ENCODE measurements around the gene ZNF397. TPM values are rescaled to one million over a fixed set of nuclear protein-coding genes. Genes with fewer than 3 reads are reported as not detected.

Gene ZNF397
- total RNA-seq, 1 donor from 2014 or later: 38.6 TPM

GRCh38 chr18:35290094-35290735 is 49.4 kb downstream of the ZNF397 start, which contains the start of gene ZSCAN30:
Gene ZSCAN30 (minus strand): TSS chr18:35290229. CDS start chr18:35264352, 25,877 bp downstream.
- DNase-seq (ENCODE audit: low spot score): peak; percentile 96

DNA sequence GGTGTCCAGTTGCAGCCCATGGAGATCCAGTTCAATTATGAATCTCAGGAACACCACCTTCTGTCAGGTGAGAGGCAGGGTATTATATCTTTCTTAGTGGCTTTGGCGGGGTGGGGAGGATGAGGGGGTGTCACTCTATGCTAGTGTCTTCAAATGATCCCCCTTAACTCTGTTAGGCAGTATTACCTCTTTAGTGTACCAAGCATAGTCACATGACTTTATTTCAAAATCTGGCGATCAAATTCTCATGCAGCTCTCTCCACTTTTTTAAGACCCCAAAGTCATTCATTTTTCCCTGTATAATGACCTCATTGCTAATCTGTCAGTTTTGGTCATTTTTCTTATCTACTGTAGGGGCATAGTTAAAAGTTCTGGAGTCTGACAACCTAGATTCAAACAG is 50.3 kb downstream of the ZNF397 start:
- DNase-seq (ENCODE audit: low spot score): no peak

GRCh38 chr18:35296060-35296459 is 55.2 kb downstream of the ZNF397 start:
- DNase-seq (ENCODE audit: low spot score): no peak

GRCh38 chr18:35303610-35304009 is 62.8 kb downstream of the ZNF397 start:
- no peak for DNase-seq (ENCODE audit: low spot score)

DNA sequence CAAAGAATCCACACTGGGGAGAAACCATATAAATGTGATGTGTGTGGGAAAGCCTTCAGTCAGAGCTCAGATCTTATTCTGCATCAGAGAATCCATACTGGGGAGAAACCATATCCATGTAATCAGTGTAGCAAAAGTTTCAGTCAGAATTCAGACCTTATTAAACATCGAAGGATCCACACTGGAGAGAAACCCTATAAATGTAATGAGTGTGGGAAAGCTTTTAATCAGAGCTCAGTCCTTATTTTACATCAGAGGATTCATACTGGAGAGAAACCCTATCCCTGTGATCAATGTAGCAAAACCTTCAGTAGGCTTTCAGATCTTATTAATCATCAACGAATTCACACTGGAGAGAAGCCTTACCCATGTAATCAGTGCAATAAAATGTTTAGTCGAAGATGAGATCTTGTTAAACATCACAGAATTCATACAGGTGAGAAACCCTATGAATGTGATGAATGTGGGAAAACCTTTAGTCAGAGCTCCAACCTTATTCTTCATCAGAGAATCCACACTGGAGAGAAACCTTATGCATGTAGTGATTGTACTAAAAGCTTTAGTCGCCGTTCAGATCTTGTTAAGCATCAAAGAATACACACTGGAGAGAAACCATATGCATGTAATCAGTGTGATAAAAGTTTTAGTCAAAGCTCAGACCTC is 65.9 kb downstream of the ZNF397 start:
- DNase-seq (ENCODE audit: low spot score): no peak

Other genes starting within 250 kb of the ZNF397 start
- gene MAPRE2, start 199.6 kb upstream of the ZNF397 start, total RNA-seq: 17.8 TPM
- 23.5 TPM for gene ZSCAN30, start 49.2 kb downstream of the ZNF397 start, total RNA-seq
- gene ZNF24, start 103.4 kb downstream of the ZNF397 start, total RNA-seq: 53.2 TPM
- 4.8 TPM for gene ZNF396, start 136.3 kb downstream of the ZNF397 start, total RNA-seq